WTC11 (cell line): Measurements from ENCODE around the gene NKAIN2. TPM values are rescaled to one million over a fixed set of nuclear protein-coding genes. Genes with fewer than 3 reads are reported as not detected.
"Not testable (repeated sequence)": the region's sequence is repeated elsewhere in the genome, so short reads cannot be mapped to it uniquely, and the experiment has no call there.

ENCODE experiments used
- ATAC-seq: fragments of 200-7000 bp; cut with Tn5 transposase; 2 replicates; pipeline ENCODE4 v1.10.0; 2021; ENCODE audit warnings: mild to moderate bottlenecking, moderate library complexity
- CTCF ChIA-PET: fragments of 300-600 bp; sonication (Branson Sonifier 250); formaldehyde crosslinking; loops from one replicate; lab custom pipeline; 2021; ENCODE audit warnings: antibody characterized with exemption; lab: Charles Lee
- POLR2A ChIA-PET: fragments of 350-600 bp; sonication (Branson Sonifier 250); formaldehyde crosslinking; loops from one replicate; lab custom pipeline; 2021; ENCODE audit warnings: antibody characterized with exemption; lab: Charles Lee
- DNase-seq: peaks from one replicate; pipeline ENCODE4 v3.0.0; 2021; ENCODE audit warnings: low spot score
- H3K27ac Mint-ChIP-seq: 2 replicates; pipeline ENCODE4 v1.8.0; 2021; ENCODE audit warnings: mixed read lengths
- H3K27me3 Mint-ChIP-seq: 2 replicates; pipeline ENCODE4 v1.8.0; 2021; ENCODE audit warnings: low read depth, mild to moderate bottlenecking, moderate library complexity, mixed read lengths
- H3K36me3 Mint-ChIP-seq: 2 replicates; pipeline ENCODE4 v1.8.0; 2021; ENCODE audit warnings: mixed read lengths
- H3K4me1 Mint-ChIP-seq: 2 replicates; pipeline ENCODE4 v1.8.0; 2022; ENCODE audit warnings: mixed read lengths
- H3K4me3 Mint-ChIP-seq: 2 replicates; pipeline ENCODE4 v1.8.0; 2021; ENCODE audit warnings: mild to moderate bottlenecking, moderate library complexity, mixed read lengths
- H3K9me3 Mint-ChIP-seq: 2 replicates; pipeline ENCODE4 v1.8.0; 2021; ENCODE audit warnings: mixed read lengths
- AR ChIP-seq: fragments of 250-450 bp; sonication (Bioruptor Pico); IDR thresholded peaks from 2 replicates; pipeline ENCODE4 v1.9.0; 2021; ENCODE audit warnings: mild to moderate bottlenecking
- ATF3 ChIP-seq: sonication (generic); formaldehyde crosslinking; conservative IDR thresholded peaks from 2 replicates; pipeline ENCODE4 v1.8.1; 2022; ENCODE audit warnings: mild to moderate bottlenecking, missing genetic modification reagents
- CBFB ChIP-seq: sonication (generic); formaldehyde crosslinking; IDR thresholded peaks from 2 replicates; pipeline ENCODE4 v1.8.1; 2022; ENCODE audit warnings: mild to moderate bottlenecking, low read depth, missing genetic modification reagents
- CDX4 ChIP-seq: fragments of 250-450 bp; sonication (Bioruptor Pico); IDR thresholded peaks from 2 replicates; pipeline ENCODE4 v1.9.0; 2021; ENCODE audit warnings: moderate library complexity, mild to moderate bottlenecking, inconsistent platforms, borderline replicate concordance
- CREB1 ChIP-seq: sonication (generic); formaldehyde crosslinking; IDR thresholded peaks from 2 replicates; pipeline ENCODE4 v1.8.0; 2023; ENCODE audit warnings: mild to moderate bottlenecking, missing genetic modification reagents
- CTCF ChIP-seq: fragments of 200-600 bp; IDR thresholded peaks from 2 replicates; pipeline ENCODE4 v1.8.0; 2022; ENCODE audit warnings: antibody characterized with exemption
- ETV6 ChIP-seq: sonication (generic); formaldehyde crosslinking; IDR thresholded peaks from 2 replicates; pipeline ENCODE4 v1.8.1; 2022; ENCODE audit warnings: mild to moderate bottlenecking, missing genetic modification reagents
- GABPB1 ChIP-seq: sonication (generic); formaldehyde crosslinking; IDR thresholded peaks from 2 replicates; pipeline ENCODE4 v1.8.1; 2023; ENCODE audit warnings: mild to moderate bottlenecking, missing genetic modification reagents
- HMGA2 ChIP-seq: fragments of 250-450 bp; sonication (Bioruptor Pico); IDR thresholded peaks from 2 replicates; pipeline ENCODE4 v1.4.0; 2021; ENCODE audit warnings: mild to moderate bottlenecking, moderate library complexity
- MAX ChIP-seq: sonication (generic); formaldehyde crosslinking; IDR thresholded peaks from 2 replicates; pipeline ENCODE4 v1.8.0; 2022; ENCODE audit warnings: mild to moderate bottlenecking, missing genetic modification reagents
- NFATC4 ChIP-seq: fragments of 250-450 bp; sonication (Bioruptor Pico); IDR thresholded peaks from 2 replicates; pipeline ENCODE4 v1.9.0; 2021; ENCODE audit warnings: mild to moderate bottlenecking
- NR1H2 ChIP-seq: sonication (generic); formaldehyde crosslinking; IDR thresholded peaks from 2 replicates; pipeline ENCODE4 v1.9.0; 2021; ENCODE audit warnings: mild to moderate bottlenecking, moderate library complexity, missing genetic modification reagents
- NR2C2 ChIP-seq: sonication (generic); formaldehyde crosslinking; IDR thresholded peaks from 2 replicates; pipeline ENCODE4 v1.8.0; 2022; ENCODE audit warnings: mild to moderate bottlenecking, missing genetic modification reagents
- NR3C1 ChIP-seq: sonication (generic); formaldehyde crosslinking; conservative IDR thresholded peaks from 2 replicates; pipeline ENCODE4 v1.8.1; 2023; ENCODE audit warnings: low read depth, mild to moderate bottlenecking, missing genetic modification reagents
- PRRX2 ChIP-seq: fragments of 250-450 bp; sonication (Bioruptor Pico); IDR thresholded peaks from 2 replicates; pipeline ENCODE4 v1.8.0; 2021; ENCODE audit warnings: mild to moderate bottlenecking
- RELA ChIP-seq: sonication (generic); formaldehyde crosslinking; IDR thresholded peaks from 2 replicates; pipeline ENCODE4 v1.8.1; 2022; ENCODE audit warnings: missing genetic modification reagents, mild to moderate bottlenecking, borderline replicate concordance
- RORB ChIP-seq: fragments of 250-450 bp; sonication (Bioruptor Pico); IDR thresholded peaks from 2 replicates; pipeline ENCODE4 v1.9.0; 2021; ENCODE audit warnings: mild to moderate bottlenecking
- TEAD4 ChIP-seq: sonication (generic); formaldehyde crosslinking; IDR thresholded peaks from 2 replicates; pipeline ENCODE4 v1.8.0; 2022; ENCODE audit warnings: mild to moderate bottlenecking, missing genetic modification reagents
- ZNF138 ChIP-seq: sonication (generic); formaldehyde crosslinking; conservative IDR thresholded peaks from 2 replicates; pipeline ENCODE4 v1.8.1; 2022; ENCODE audit warnings: mild to moderate bottlenecking, moderate library complexity, missing genetic modification reagents
- ZNF416 ChIP-seq: fragments of 250-450 bp; sonication (Bioruptor Pico); IDR thresholded peaks from 2 replicates; pipeline ENCODE4 v1.9.0; 2021; ENCODE audit warnings: mild to moderate bottlenecking, inconsistent platforms
- ZNF532 ChIP-seq: fragments of 250-450 bp; sonication (Bioruptor Pico); IDR thresholded peaks from 2 replicates; pipeline ENCODE4 v1.9.0; 2021; ENCODE audit warnings: mild to moderate bottlenecking, borderline replicate concordance
- total RNA-seq: library from RNA; stranded (reverse); gene quantifications from 3 replicates; pipeline ENCODE4 v1.2.3, GENCODE V29; 2021

NKAIN2 gene
- total RNA-seq, 1 experiment from 2014 or later: 0.33 TPM

GRCh38 chr6:123909989-123910388 lies 106.3 kb downstream of the NKAIN2 start:
- Mint-ChIP-seq H3K4me1 (no peaks in the 10 kb centered on the region; the same call in 1 of the 2 replicates), H3K9me3 (no peaks in the 10 kb centered on the region), H3K27ac (no peak overlapping the region), H3K36me3 (no peaks in the 10 kb centered on the region), H3K27me3 (peaks cover 5% of the 10 kb centered on the region; the same call in 1 of the 2 replicates), H3K4me3 (no peak overlapping the region)
- TF ChIP-seq NR3C1 (CRISPR knock-in tag) (no peak), NR1H2 (no peak), PRRX2 (CRISPR knock-in tag) (no peak), NR2C2 (no peak)
- ATAC-seq (no peak), DNase-seq (no peak)
- ChIA-PET CTCF (no interaction called here), POLR2A (no interaction called here)

- Mint-ChIP-seq H3K36me3 (no peaks in the 10 kb centered on the region), H3K4me3 (no peak overlapping the region), H3K4me1 (no peaks in the 10 kb centered on the region; the same call in 1 of the 2 replicates), H3K27ac (no peak overlapping the region), H3K27me3 (peaks cover 5% of the 10 kb centered on the region; the same call in 1 of the 2 replicates), H3K9me3 (no peaks in the 10 kb centered on the region)
- TF ChIP-seq NFATC4 (CRISPR knock-in tag) (no peak), ETV6 (CRISPR knock-in tag) (no peak), RELA (CRISPR knock-in tag) (no peak), HMGA2 (no peak), CREB1 (CRISPR knock-in tag) (no peak), RORB (CRISPR knock-in tag) (no peak), ZNF416 (no peak), PRRX2 (CRISPR knock-in tag) (no peak), CBFB (CRISPR knock-in tag) (no peak)
- DNase-seq (no peak), ATAC-seq (no peak)
- ChIA-PET POLR2A (no interaction called here), CTCF (no interaction called here)
Observed at GRCh38 chr6:123913863-123914262, 110.2 kb downstream of the NKAIN2 start.

- DNase-seq, ATAC-seq, H3K27me3 Mint-ChIP-seq, CTCF ChIA-PET, H3K4me1 Mint-ChIP-seq, POLR2A ChIA-PET, H3K4me3 Mint-ChIP-seq, H3K27ac Mint-ChIP-seq, H3K36me3 Mint-ChIP-seq: not testable (repeated sequence)
- H3K9me3 Mint-ChIP-seq: peaks cover 10% of the 10 kb centered on the region; the same call in 1 of the 2 replicates
Observed at GRCh38 chr6:123923379-123923778, 119.7 kb downstream of the NKAIN2 start.

GRCh38 chr6:123925350-123925749 lies 121.7 kb downstream of the NKAIN2 start:
- H3K36me3 Mint-ChIP-seq: no peaks in the 10 kb centered on the region
- no peak overlapping the region for H3K4me3 Mint-ChIP-seq
- peaks cover 10% of the 10 kb centered on the region; the same call in 1 of the 2 replicates for H3K9me3 Mint-ChIP-seq
- ChIA-PET POLR2A (no interaction called here), CTCF (interaction anchor here (0.6 to 1.2 kb wide), 2 partner anchors 38 to 41 kb away, joined by 3 read pairs; no protein-coding TSS in a partner anchor)
- H3K27me3 Mint-ChIP-seq: no peaks in the 10 kb centered on the region
- H3K4me1 Mint-ChIP-seq: no peaks in the 10 kb centered on the region
- no peak for DNase-seq
- no peak overlapping the region for H3K27ac Mint-ChIP-seq
- ATAC-seq: no peak
- no peak for TF ChIP-seq TEAD4
- no peak for TF ChIP-seq ZNF138 (CRISPR knock-in tag)
- TF ChIP-seq CREB1 (CRISPR knock-in tag): no peak
- TF ChIP-seq MAX (CRISPR knock-in tag): no peak
- TF ChIP-seq ATF3 (CRISPR knock-in tag): no peak
- no peak for TF ChIP-seq CTCF
- no peak for TF ChIP-seq CDX4 (CRISPR knock-in tag)
- TF ChIP-seq ZNF532 (CRISPR knock-in tag): no peak
- TF ChIP-seq GABPB1 (CRISPR knock-in tag): no peak
- TF ChIP-seq AR (CRISPR knock-in tag): no peak
